Keratinocyte (primary cell): Measurements from ENCODE around the gene SLC35F2. TPM values are rescaled to one million over a fixed set of nuclear protein-coding genes. Genes with fewer than 3 reads are reported as not detected.

Source experiments
- DNase-seq: peaks from one replicate; pipeline ENCODE4 v3.0.0-alpha.2; 2011; ENCODE audit warnings: low read depth, missing footprints, low spot score
- FAIRE-seq: peaks from 2 replicates; lab custom pipeline; 2011; peaks lifted over from hg19 to GRCh38; lab: Jason Lieb, UNC
- H2AFZ ChIP-seq: 2 replicates; pipeline ENCODE4 v1.6.0; 2012; ENCODE audit warnings: low read length, control low read depth, inconsistent platforms; ENCODE audit not compliant: control insufficient read depth
- H3K27ac ChIP-seq: 2 replicates; pipeline ENCODE4 v1.5.1; 2011; ENCODE audit warnings: low read length; ENCODE audit not compliant: control insufficient read depth, insufficient read depth
- H3K27me3 ChIP-seq: 3 replicates; pipeline ENCODE4 v1.6.0; 2011; ENCODE audit warnings: low read length; ENCODE audit not compliant: control insufficient read depth, insufficient read depth; ENCODE audit errors: extremely low read depth
- H3K36me3 ChIP-seq, 2 experiments: 2 replicates in 1 of 2; 3 replicates in 1 of 2; pipeline ENCODE4 v1.5.1; 2011; ENCODE audit warnings: low read length in 2 of 2, mild to moderate bottlenecking in 1 of 2; ENCODE audit not compliant: control insufficient read depth in 2 of 2, insufficient read depth in 2 of 2; ENCODE audit errors: extremely low read depth in 1 of 2
- H3K4me1 ChIP-seq: 3 replicates; pipeline ENCODE4 v1.5.1; 2011; ENCODE audit warnings: low read length; ENCODE audit not compliant: control insufficient read depth, insufficient read depth; ENCODE audit errors: extremely low read depth
- H3K4me2 ChIP-seq: 3 replicates; pipeline ENCODE4 v1.6.0; 2011; ENCODE audit warnings: low read depth, low read length; ENCODE audit not compliant: control insufficient read depth, insufficient read depth; ENCODE audit errors: extremely low read depth
- H3K4me3 ChIP-seq, 3 experiments: fragments of 200-600 bp in 1 of 3; sonication (generic) in 1 of 3; 2 replicates in 2 of 3; 3 replicates in 1 of 3; pipeline ENCODE4 v1.5.1; 2011 to 2016; ENCODE audit warnings: low read length in 3 of 3, mild to moderate bottlenecking in 3 of 3, control low read depth in 2 of 3, inconsistent platforms in 1 of 3, low read depth in 1 of 3, mixed read lengths in 1 of 3, mixed run types in 1 of 3, moderate library complexity in 1 of 3; ENCODE audit not compliant: control insufficient read depth in 2 of 3, insufficient read depth in 2 of 3; ENCODE audit errors: extremely low read depth in 1 of 3
- H3K79me2 ChIP-seq: 2 replicates; pipeline ENCODE4 v1.6.0; 2012; ENCODE audit warnings: low read length; ENCODE audit not compliant: control insufficient read depth, insufficient read depth
- H3K9ac ChIP-seq: 3 replicates; pipeline ENCODE4 v1.6.0; 2011; ENCODE audit warnings: low read length; ENCODE audit not compliant: control insufficient read depth, insufficient read depth; ENCODE audit errors: extremely low read depth
- H3K9me1 ChIP-seq: 3 replicates; pipeline ENCODE4 v1.6.0; 2011; ENCODE audit warnings: low read length; ENCODE audit not compliant: control insufficient read depth, insufficient read depth; ENCODE audit errors: extremely low read depth
- H3K9me3 ChIP-seq: 2 replicates; pipeline ENCODE4 v1.5.1; 2012; ENCODE audit warnings: low read depth, low read length; ENCODE audit not compliant: control insufficient read depth
- H4K20me1 ChIP-seq: 3 replicates; pipeline ENCODE4 v1.6.0; 2011; ENCODE audit warnings: low read length; ENCODE audit not compliant: control insufficient read depth, insufficient read depth; ENCODE audit errors: extremely low read depth
- EZH2 ChIP-seq: IDR thresholded peaks from one replicate; pipeline ENCODE4 v1.6.1; 2012; ENCODE audit warnings: inconsistent platforms, mild to moderate bottlenecking, low read length, moderate library complexity
- dilution Hi-C: fragments of 300-500 bp; cut with MboI; formaldehyde crosslinking; loops from one replicate; pipeline ENCODE4 v1.7.0; 2020; ENCODE audit warnings: low sequenced_read_pairs; ENCODE audit not compliant: extremely low pct_ligation_motif_present
- polyA plus RNA-seq, 5 experiments: library from polyadenylated mRNA; depleted of rRNA in 3 of 5; stranded (reverse) in 3 of 5; stranded (forward) in 1 of 5; unstranded in 1 of 5; fragments of >200 nt; gene quantifications; 1 replicate in 1 of 5; 2 replicates in 3 of 5; 3 replicates in 1 of 5; pipeline versions ENCODE4 v1.2.1 to v1.2.3, GENCODE V29; 2011 to 2012; ENCODE audit warnings: missing spikeins in 2 of 5, low read depth in 1 of 5, low replicate concordance in 1 of 5
- TF ChIP-seq, protein P1 (sequence below), 3 experiments: IDR thresholded peaks in 1 of 3; conservative IDR thresholded peaks in 1 of 3; optimal IDR thresholded peaks in 1 of 3; 2 replicates in 2 of 3; 3 replicates in 1 of 3; pipeline versions ENCODE3 to v1.5.1; 2011; ENCODE audit warnings: low read length in 3 of 3, mild to moderate bottlenecking in 3 of 3, moderate library complexity in 2 of 3, control low read depth in 1 of 3, inconsistent platforms in 1 of 3; ENCODE audit not compliant: insufficient read depth in 2 of 3; ENCODE audit errors: extremely low read depth in 1 of 3

SLC35F2 gene
- polyA plus RNA-seq, 1 donor (not counting 4 experiments of a cell fraction or from before 2014, with no cell fraction given) = 47.2 TPM

DNA sequence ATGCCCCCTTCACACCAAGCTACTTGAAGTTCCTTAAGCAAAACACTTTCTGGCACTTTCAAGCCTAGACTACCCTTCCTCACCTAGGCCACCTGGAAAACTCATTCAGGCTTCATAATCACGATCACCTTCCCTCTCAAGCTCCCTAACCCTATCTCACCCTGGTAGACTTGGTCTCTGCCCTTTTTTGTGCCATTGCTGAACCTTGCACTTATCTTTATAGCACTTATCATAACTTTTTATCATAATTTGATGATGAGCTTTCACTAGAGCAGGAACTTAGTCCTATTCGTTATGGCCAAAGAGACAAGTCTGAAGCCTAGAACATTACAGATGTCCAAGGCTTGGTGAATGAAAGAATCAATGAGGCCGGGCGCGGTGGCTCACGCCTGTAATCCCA is 5.5 kb downstream of the SLC35F2 start:
- Histone ChIP-seq H3K4me3 (no peak overlapping the region), H4K20me1 (peaks cover 7% of the 10 kb centered on the region), H3K9me3 (no peaks in the 10 kb centered on the region), H3K27me3 (no peaks in the 10 kb centered on the region), H3K4me1 (peaks cover 9% of the 10 kb centered on the region), H3K9me1 (peaks cover 10% of the 10 kb centered on the region), H3K27ac (no peak overlapping the region), H3K79me2 (peaks cover 87% of the 10 kb centered on the region), H3K36me3 (peaks cover 0 to 4% of the 10 kb centered on the region in 2 experiments), H3K9ac (no peak overlapping the region), H3K4me2 (no peak overlapping the region), H2AFZ (no peak overlapping the region)
- dilution Hi-C loops = no loop called here
- TF ChIP-seq, protein P1, sequence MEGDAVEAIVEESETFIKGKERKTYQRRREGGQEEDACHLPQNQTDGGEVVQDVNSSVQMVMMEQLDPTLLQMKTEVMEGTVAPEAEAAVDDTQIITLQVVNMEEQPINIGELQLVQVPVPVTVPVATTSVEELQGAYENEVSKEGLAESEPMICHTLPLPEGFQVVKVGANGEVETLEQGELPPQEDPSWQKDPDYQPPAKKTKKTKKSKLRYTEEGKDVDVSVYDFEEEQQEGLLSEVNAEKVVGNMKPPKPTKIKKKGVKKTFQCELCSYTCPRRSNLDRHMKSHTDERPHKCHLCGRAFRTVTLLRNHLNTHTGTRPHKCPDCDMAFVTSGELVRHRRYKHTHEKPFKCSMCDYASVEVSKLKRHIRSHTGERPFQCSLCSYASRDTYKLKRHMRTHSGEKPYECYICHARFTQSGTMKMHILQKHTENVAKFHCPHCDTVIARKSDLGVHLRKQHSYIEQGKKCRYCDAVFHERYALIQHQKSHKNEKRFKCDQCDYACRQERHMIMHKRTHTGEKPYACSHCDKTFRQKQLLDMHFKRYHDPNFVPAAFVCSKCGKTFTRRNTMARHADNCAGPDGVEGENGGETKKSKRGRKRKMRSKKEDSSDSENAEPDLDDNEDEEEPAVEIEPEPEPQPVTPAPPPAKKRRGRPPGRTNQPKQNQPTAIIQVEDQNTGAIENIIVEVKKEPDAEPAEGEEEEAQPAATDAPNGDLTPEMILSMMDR (optimal IDR thresholded peaks at IDR 0.05 in 1 of 3, IDR thresholded peaks at IDR 0.05 in 1 of 3, conservative IDR thresholded peaks at IDR 0.05 in 1 of 3; ENCODE audit: extremely low read depth in 1 of 3, insufficient read depth in 2 of 3, low read length in 3 of 3) = no peak
- no peak for TF ChIP-seq EZH2
- no peak for FAIRE-seq
- DNase-seq = no peak

DNA sequence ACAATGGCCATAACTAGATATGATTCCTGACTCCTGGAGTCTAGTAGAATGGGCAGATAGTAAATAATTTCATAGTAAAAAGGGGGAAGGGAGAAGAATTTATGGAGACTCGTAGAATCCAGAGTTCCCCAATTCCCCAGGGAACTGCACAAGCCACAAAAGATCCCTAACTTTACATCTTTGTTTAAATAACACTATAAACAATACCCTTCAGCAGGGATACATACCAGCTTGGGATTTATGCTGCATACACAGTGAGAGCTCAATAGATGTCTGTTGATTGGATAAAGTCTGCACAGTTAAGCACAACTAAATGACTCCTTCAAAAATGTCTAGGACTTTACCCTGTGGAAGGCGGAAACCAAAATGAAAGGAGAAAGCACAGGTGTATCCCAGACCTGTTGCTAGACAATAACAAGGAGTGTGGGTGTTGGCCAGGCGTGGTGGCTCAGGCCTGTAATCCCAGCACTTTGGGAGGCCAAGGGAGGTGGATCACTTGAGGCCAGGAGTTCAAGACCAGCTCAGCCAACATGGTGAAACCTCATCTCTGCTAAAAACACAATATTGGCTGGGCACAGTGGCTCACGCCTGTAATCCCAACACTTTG is 6.8 kb downstream of the SLC35F2 start:
- Histone ChIP-seq H3K9me1 (peaks cover 10% of the 10 kb centered on the region), H3K4me1 (peaks cover 6% of the 10 kb centered on the region), H2AFZ (no peak overlapping the region), H3K36me3 (peaks cover 0 to 4% of the 10 kb centered on the region in 2 experiments), H3K27me3 (no peaks in the 10 kb centered on the region), H3K9me3 (no peaks in the 10 kb centered on the region), H4K20me1 (peaks cover 7% of the 10 kb centered on the region), H3K4me3 (no peak overlapping the region), H3K27ac (no peak overlapping the region), H3K79me2 (peaks cover 87% of the 10 kb centered on the region), H3K9ac (no peak overlapping the region), H3K4me2 (no peak overlapping the region)
- no peak for TF ChIP-seq EZH2
- dilution Hi-C loops = no loop called here
- DNase-seq (no peak), FAIRE-seq (no peak)

DNA sequence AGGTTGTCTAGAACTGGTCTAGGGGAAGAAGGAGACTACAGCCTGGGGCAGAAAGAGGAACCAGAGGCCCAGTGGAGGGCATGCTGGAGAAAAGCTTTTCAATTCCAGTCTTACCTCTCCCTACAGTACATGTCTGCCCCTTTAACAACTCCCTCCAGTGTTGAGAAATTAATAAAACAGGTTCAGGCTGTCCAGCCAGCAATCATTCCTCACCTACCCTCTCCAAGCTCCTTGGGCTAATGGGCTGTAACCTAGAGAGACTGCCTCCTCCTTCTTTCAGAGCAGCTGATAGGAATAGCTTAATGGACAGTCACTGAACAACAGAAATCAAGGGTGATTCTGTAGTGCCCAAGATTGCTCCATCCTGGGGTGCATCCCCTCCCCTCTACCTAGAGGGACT is 8.8 kb downstream of the SLC35F2 start:
- dilution Hi-C loops = no loop called here
- DNase-seq = no peak
- no peak overlapping the region for H3K4me2 ChIP-seq

More for the DNA sequence above, 8.8 kb downstream of the SLC35F2 start:
- Histone ChIP-seq H4K20me1 (peaks cover 7% of the 10 kb centered on the region), H3K4me1 (peaks cover 9% of the 10 kb centered on the region), H3K9me3 (no peaks in the 10 kb centered on the region), H3K9ac (no peak overlapping the region), H3K27me3 (no peaks in the 10 kb centered on the region), H3K27ac (no peak overlapping the region), H3K36me3 (peaks cover 0 to 4% of the 10 kb centered on the region in 2 experiments), H3K9me1 (peaks cover 10% of the 10 kb centered on the region), H3K79me2 (peaks cover 86% of the 10 kb centered on the region), H3K4me3 (no peak overlapping the region), H2AFZ (no peak overlapping the region)
- FAIRE-seq = no peak
- no peak for TF ChIP-seq EZH2
- TF ChIP-seq, protein P1 (optimal IDR thresholded peaks at IDR 0.05 in 1 of 3, IDR thresholded peaks at IDR 0.05 in 1 of 3, conservative IDR thresholded peaks at IDR 0.05 in 1 of 3; ENCODE audit: extremely low read depth in 1 of 3, insufficient read depth in 2 of 3, low read length in 3 of 3) = no peak
